Head of caudate nucleus (tissue), 42 donors: ENCODE measurements around the gene MRTFA.
"Not testable (repeated sequence)": the region's sequence is repeated elsewhere in the genome, so short reads cannot be mapped to it uniquely, and the experiment has no call there.

Experiments
- DNase-seq, 42 donors: peaks; one replicate each; pipeline versions ENCODE4 v3.0.0 to v3.0.0-alpha.2; 2020 to 2021; ENCODE audit warnings: mixed read lengths in 7 of 42
- intact Hi-C: fragments of 100-400 bp; cut with DNase I; formaldehyde crosslinking; loops from one replicate; pipeline ENCODE4 v1.15.0; 2022

Gene MRTFA

DNA sequence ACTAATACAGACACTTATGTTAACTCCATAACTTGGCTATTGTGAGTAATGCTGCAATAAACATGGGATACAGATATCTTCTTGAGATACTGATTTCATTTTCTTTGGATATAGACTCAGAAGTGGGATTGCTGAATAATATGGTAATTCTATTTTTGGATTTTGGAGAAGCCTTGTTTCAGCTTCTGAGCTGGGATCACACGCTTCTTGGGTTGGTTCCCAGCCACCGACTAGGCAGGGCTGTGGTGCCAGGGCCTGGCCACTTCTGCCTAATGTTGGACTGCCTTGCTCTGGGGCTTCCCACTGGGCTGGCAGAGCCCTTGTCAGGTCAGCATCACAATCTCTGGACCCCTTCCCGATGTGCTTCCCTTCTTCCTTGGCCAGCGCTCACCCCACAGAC lies 28.8 kb upstream of the MRTFA start:
- intact Hi-C loops = no loop called here
- DNase-seq = peak in 25 of 42 donors; percentile 14 to 72 (median 44)

DNA sequence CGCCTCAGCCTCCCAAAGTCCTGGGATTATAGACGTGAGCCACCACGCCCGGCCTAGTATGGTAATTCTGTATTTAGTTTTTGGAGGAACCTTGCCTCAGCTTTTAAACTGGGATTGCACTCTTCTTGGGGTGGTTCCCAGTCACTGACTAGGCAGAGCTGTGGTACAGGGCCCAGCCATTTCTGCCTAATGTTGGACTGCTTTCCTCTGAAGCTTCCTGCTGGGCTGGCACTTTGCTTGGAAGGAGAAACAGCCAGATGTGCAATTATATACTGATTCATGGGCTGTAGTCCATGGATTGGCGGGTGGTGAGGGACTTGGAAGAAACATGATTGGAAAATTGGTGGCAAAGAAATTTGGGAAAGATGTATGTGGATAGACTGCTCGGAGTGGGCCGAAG lies 25.2 kb upstream of the MRTFA start:
- intact Hi-C loops = no loop called here
- no peak for DNase-seq

DNA sequence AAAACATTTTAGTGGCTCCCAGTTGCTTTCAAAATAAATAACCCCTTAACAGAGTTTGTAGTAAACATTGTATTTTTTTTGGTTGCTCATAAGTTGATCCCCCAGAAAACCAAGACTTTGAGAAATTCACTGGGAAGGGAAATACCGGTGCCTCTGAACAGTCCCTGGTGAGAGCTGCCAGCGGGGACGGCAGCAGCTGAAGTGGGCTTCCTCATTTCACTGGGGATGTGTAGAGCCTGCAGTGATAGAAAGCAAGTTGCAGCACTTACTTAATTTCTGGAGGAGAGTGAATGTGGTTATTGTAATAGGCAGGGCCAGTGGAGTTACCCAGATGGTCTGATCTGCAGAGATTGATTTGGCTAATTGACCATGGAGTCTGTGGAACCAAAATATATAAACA lies 24.2 kb upstream of the MRTFA start:
- intact Hi-C loops = no loop called here

DNA sequence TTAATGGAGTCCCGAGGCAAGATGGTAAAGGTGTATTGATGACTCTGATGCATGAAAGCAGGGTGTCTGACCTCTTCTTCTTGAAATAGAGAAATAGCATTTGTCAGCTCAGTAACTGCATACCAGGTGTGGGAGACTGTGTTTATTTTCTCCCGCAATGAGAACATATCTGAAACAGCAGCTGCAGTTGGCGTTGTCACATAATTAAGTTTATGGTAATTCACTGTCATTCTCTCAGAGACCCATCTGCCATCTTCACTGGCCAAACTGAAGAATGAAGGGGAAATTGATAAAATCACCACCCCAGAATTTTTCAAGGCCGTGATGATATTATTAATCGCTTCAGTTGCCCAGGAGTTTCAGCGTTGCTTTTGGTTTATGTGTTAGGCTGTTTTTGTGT lies 22.6 kb upstream of the MRTFA start:
- DNase-seq = no peak
- intact Hi-C loops = no loop called here

More for the DNA sequence above, 24.2 kb upstream of the MRTFA start:
- no peak for DNase-seq

DNA sequence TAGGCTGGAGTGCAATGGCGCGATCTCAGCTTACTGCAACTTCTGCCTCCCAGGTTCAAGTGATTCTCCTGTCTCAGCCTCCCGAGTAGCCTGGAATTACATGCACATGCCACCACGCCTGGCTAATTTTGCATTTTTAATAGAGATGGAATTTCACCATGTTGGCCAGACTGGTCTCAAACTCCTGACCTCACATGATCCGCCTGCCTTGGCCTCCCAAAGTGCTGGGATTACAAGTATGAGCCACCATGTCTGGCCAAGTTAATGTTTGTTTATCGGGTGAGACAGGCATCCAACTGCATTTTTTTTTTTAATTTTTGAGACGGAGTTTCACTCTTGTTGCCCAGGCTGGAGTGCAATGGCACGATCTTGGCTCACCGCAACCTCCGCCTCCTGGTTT lies 20.1 kb upstream of the MRTFA start:
- intact Hi-C loops, DNase-seq: not testable (repeated sequence)

DNA sequence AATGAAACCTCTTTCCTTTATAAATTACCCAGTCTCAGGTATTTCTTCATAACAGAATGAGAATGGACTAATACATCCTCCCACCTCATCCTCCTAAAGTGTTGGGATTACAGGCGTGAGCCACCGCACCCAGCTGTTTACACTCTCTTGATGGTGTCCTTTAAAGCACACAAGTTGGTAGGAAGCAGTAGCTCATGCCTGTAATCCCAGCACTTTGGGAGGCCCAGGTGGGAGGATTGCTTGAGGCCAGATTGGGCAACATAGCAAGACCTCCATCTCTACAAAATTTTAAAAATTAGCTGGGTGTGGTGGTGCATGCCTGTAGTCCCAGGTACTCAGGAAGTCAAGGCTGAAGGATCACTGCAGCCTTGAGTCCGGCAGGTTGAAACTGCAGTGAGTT lies 19.4 kb upstream of the MRTFA start:
- intact Hi-C loops, DNase-seq: not testable (repeated sequence)

DNA sequence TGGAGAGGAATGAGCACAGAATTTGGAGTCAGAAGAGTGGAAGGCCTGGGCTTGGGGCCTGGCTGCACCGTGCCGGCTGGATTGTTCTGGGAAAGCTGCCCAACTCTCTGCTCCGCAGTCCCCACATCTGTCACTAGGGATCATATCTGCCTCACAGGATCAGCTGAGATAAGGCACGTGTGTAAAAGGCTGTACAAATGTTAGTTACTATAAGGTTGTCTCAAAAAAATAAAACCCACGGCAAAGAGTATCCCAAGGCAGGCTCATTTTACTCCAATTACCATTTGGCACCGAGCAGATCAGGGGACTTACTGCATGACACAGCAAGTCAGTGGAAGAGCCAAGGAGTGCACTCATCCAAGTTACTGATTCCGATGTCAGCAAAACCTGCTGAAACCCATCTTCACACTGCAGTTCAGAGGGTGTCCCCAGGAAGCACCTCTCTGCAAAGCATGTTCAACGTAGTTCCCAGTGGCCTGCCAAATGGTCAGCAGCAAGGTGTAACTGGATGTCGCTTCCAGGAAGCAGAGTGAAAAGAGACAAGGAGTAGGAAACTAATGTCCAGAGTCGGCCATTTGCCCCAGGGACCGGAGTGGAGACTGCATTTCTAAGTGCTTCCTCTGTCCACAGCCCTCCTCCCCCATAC lies 18.1 kb upstream of the MRTFA start:
- peak in 40 of 42 donors; percentile 20 to 83 (median 60) for DNase-seq
- intact Hi-C loops = no loop called here

DNA sequence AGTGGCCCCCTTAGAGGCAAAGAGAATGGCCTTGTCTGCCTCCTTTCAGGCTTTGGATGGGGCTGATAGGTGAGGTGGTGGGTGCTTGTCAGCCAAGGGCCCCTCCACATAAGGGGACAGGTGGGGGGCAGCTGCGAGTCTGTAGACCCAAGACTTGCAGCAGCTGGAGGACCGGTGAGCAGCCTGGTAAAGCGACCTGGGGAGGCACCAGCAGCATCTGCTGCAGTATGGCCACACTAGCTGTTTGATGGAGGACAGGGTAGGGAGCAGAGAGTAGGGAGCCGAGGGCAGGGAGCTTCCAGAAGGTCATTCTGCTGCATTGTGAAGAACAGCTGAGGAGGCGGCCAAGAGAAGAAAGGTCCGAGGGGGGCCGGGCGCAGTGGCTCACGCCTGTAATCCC lies 16.8 kb upstream of the MRTFA start:
- DNase-seq = no peak
- intact Hi-C loops = no loop called here

DNA sequence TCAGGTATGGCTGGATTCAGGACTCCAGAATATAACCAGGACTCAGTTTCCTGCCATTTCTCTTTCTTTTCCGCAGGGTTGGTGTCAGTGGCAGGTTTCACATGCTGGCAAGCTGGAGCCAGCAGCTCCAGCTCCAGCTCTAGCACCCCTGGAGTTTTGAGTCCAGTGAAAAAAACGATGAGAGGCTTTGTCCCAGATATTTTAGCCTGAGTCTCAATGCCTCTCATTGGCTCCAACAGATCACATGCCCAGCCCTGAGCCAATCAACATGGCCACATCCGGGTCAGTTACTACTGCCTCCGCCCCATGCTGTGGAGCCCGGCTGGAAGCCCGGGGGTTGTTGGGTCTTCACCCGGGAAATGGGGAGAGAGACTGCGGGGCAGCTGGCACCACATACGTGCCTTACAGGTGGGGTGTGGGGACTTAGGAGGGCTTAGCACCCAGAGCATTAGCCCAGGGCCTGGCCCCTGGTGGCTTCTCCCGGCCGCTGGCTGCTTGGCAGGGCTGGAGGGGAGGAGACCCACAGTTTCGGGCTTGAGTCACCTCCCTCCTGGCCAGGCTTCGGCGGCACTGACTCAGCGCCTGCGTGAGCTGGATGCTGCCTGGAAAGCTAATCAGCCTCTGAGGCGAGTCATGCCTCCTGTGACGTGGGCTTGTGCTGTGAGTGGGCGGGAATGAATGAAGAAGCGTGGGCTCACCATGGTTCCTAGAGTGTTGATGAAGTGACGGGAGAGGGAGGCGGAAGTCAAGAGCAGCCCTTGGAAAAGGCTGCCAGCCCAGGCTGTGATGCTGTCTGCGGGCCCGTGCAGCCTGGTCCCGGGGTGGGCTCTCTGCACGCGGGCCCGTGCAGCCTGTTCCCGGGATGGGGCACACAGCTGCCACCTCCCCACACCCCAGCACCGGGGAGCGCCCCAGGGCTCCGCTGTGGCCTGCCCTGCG lies 15.3 kb upstream of the MRTFA start:
- DNase-seq = peak; percentile 93 to 99 (median 97)
- intact Hi-C loops = no loop called here

DNA sequence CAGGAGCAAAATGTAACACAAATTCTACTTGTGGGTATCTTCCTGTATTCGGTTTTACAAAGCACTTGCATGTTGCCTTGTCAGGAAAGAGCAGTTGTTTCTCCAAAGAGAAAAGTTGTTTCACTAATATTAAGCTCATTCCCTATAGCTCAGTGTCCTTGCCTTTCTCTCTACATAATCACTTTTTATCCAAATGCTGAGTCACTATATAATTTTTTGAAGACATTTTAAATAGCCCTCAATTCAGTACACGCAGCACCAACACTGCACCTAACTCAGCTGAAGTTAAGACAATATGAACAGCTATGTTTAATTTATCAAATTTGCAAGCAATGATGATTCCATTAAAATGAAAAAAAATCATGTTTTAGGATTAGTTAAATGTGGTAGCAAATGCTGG lies 14.5 kb upstream of the MRTFA start:
- DNase-seq = no peak
- intact Hi-C loops = no loop called here

DNA sequence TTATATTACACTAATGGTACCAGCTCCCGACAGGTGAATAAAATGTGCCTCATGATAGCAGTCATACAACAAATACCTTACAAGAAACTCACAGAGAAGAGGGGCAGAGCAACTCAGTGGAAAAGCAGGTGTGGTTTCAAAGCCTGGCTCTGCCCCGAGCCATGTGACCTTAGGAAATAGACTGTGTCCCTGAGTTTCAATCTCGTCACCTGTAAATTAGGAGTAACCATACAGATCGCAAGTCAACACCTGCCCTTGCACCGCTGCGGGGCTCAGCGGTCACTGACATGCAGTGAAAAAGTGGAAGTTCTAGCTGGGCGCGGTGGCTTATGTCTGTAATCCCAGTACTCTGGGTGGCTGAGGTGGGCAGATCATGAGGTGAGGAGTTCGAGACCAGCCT lies 11.9 kb upstream of the MRTFA start:
- no peak for DNase-seq
- intact Hi-C loops = loop anchor here (5.0 to 10.0 kb wide), 2 partner anchors 211 to 284 kb away; no protein-coding TSS in a partner anchor

DNA sequence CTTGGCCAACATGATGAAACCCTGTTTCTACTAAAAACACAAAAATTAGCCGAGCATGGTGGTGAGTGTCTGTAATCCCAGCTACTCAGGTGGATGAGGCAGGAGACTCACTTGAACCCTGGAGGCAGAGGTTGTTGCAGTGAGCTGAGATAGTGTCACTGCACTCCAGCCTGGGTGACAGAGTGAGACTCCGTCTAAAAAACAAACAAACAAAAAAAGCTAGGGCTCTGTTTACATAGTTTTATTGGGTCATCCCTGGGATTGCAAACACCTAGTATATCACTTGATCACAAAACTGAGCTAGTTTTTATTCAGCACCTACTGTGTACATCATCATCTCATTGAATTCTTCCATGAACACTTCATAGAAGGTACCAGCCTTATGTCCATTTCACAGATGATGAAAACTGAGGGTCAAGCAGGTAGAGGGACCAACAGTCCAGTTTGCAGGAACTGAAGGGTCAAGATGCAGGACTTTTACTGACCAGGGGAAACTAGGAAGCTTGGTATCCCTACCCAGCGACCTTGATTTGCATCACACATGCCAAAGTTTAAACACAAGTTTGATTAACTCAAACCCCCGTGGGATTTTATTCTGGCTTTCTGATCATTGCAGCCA lies 9.2 kb upstream of the MRTFA start:
- DNase-seq = no peak
- intact Hi-C loops = loop anchor here (5.0 to 10.0 kb wide), 2 partner anchors 208 to 281 kb away; no protein-coding TSS in a partner anchor

DNA sequence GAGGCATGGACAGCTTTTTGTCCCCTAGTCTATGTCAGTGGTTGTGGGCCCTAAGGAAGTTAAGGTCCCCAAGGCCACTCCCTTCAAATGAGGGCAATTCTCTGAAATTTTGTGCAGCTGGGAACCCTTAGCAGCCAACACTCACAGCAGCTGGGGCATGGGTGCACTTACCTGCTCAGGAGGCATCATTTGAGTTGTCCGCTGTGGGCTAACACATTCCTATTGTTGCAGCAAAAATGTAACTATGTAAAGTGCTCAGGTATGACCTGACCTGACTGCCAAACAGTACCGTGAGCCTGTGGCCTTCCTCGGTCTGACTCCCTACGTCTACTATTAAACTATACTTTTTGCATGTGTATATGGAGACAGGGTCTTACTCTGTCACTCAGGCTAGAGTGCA lies 5.8 kb upstream of the MRTFA start:
- DNase-seq = no peak
- intact Hi-C loops = loop anchor here (10.0 kb wide), 1 partner anchor 278 kb away; no protein-coding TSS in a partner anchor

DNA sequence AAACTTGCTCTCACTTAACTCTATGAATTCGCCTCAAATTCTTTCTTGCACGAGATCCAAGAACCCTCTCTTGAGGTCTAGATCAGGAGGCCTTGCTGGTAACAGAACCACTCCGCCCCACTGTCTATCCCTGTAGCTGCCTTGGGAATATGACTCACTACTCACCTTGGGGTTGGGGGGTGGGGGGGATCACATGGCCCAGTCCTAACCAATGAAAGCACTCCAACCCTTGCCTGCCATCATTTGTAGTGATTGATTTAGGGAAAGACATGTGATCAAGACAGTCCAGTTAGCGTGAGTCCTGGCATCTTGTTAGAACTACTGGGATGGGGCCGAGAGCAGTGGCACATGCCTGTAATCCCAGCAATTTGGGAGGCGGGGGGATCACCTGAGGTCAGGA lies 4.8 kb upstream of the MRTFA start:
- DNase-seq = no peak
- intact Hi-C loops = loop anchor here (10.0 kb wide), 1 partner anchor 276 kb away; no protein-coding TSS in a partner anchor

DNA sequence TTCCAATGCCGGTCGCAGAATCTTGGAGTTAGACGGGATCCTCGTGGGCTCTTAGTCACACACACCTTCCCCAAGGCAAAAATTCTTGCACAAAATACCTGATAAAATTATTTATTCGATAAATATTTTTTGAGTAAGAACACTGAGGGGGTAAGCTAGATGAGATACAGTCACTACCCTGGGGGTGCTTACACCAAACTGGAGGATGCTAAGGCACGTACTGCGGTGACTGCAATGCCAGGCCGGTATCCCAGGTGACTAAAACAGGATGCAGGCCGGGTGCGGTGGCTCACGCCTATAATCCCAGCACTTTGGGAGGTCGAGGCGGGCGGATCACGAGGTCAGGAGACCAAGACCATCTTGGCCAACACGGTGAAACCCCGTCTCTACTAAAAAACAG lies 1.7 kb upstream of the MRTFA start:
- peak in 1 of 42 donors; percentile 35 for DNase-seq
- intact Hi-C loops = loop anchor here (5.0 kb wide), 1 partner anchor 106 kb away; no protein-coding TSS in a partner anchor

DNA sequence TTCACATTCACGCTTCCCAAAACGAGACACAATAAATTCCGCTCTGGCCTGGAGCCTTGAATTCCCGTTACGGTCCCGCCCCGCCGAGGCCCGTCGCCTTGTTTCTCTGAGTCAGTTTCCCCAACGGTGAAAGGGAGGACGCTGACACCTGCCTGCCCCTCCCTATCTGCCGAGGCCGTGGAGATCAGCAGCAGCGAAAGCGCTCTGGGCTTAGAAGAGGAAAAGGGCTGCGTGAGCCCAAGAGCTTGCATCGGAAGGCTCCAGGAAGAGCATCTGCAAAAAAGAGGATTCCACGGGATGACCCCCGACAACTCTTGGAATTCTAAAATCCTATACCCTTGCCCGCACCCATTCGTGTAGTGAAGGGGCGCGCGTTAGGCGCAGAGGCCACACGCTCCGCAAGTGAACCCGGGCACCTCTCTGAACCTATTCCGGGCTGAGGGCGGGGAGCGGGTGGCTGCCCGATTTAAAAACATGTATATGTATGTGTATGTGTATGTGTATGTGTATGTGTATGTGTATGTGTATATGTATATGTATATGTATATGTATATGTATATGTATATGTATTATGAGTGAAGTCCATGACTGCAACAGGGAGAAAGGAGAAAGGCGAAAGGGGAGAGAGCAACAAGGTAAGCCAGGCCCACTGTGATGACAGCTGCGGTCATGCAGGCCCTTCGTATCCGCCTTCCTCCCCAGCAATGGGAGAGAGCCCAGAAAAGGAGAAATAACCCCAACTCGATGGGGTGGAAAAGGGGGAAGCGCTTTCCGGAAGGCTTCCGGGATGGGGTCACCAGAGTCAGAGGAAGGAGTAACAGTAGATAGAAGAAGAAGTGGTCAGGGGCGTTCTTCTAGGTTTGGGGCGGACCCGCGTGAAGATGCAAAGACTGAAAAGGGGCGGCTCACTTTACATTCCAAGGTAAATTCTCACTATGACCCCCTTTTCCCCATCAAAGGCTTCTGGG lies 948 bp upstream of the MRTFA start:
- peak in 29 of 42 donors; percentile 20 to 82 (median 47) for DNase-seq

DNA sequence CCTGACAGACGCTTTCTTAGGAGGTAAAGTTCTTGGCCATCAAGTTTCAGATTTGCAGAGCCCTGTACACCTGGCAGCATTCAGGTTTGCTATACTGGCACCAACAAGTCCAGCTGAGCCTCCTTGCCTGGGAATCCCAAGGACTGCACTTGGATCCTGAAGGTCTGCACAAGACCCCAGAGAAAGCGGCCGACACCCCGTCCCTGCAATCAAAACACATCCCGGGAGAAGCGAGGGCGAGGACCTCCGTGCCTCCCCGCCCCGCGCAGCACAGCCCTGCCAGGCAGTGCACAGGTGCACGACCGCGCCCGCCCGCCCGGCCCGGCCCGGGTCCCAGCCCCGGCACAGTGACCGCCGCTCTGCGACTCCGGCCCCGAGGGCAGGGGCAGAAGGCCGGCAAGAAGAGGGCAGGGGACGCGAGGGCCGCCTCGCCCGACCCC lies 559 bp downstream of the MRTFA start:
- DNase-seq = peak in 20 of 42 donors; percentile 4 to 53 (median 30)
- intact Hi-C loops = loop anchor here (5.0 kb wide), 1 partner anchor 104 kb away; no protein-coding TSS in a partner anchor

More for the DNA sequence above, 948 bp upstream of the MRTFA start:
- intact Hi-C loops = loop anchor here (5.0 kb wide), 1 partner anchor 105 kb away; no protein-coding TSS in a partner anchor
